Measurements from ENCODE around the gene LMO2.

The LMO2 gene

DNA sequence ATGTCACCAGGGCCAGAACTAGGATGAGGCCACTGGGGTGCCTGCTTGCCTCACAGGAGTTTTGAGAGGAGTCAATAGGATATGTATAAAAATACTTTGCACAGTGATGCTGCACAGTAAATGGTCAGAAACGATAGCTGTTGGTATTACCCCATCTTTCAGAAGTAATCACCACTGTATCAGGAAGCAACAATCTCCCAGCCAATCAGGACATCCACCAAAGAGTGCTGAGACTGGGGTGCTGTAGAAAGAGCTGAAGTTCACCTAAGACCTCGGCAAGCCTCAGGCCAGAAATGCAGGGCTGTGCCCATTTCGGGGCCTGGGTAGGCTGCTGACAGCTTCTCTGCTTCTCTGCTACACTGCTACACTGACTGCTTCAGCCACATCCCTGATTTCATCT is 17.4 kb downstream of the LMO2 start:
- no peaks in the 10 kb centered on the region for H3K4me1 ChIP-seq (ENCODE audit: insufficient read depth, poor library complexity, severe bottlenecking)
- TF ChIP-seq, protein P1, sequence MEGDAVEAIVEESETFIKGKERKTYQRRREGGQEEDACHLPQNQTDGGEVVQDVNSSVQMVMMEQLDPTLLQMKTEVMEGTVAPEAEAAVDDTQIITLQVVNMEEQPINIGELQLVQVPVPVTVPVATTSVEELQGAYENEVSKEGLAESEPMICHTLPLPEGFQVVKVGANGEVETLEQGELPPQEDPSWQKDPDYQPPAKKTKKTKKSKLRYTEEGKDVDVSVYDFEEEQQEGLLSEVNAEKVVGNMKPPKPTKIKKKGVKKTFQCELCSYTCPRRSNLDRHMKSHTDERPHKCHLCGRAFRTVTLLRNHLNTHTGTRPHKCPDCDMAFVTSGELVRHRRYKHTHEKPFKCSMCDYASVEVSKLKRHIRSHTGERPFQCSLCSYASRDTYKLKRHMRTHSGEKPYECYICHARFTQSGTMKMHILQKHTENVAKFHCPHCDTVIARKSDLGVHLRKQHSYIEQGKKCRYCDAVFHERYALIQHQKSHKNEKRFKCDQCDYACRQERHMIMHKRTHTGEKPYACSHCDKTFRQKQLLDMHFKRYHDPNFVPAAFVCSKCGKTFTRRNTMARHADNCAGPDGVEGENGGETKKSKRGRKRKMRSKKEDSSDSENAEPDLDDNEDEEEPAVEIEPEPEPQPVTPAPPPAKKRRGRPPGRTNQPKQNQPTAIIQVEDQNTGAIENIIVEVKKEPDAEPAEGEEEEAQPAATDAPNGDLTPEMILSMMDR (IDR thresholded peaks at IDR 0.05; ENCODE audit: poor library complexity, severe bottlenecking), result no peak
- H3K9me3 ChIP-seq (ENCODE audit: severe bottlenecking), result no peaks in the 10 kb centered on the region
- DNase-seq (ENCODE audit: low spot score) (no peak), ATAC-seq (ENCODE audit: low read depth) (no peak)
- H3K4me3 ChIP-seq (ENCODE audit: severe bottlenecking), result no peak overlapping the region
- H3K27ac ChIP-seq (ENCODE audit: poor library complexity, severe bottlenecking), result no peak overlapping the region
- H3K27me3 ChIP-seq (ENCODE audit: insufficient read depth, poor library complexity, severe bottlenecking), result peaks cover 9% of the 10 kb centered on the region
- no peaks in the 10 kb centered on the region for H3K36me3 ChIP-seq (ENCODE audit: low read depth)

DNA sequence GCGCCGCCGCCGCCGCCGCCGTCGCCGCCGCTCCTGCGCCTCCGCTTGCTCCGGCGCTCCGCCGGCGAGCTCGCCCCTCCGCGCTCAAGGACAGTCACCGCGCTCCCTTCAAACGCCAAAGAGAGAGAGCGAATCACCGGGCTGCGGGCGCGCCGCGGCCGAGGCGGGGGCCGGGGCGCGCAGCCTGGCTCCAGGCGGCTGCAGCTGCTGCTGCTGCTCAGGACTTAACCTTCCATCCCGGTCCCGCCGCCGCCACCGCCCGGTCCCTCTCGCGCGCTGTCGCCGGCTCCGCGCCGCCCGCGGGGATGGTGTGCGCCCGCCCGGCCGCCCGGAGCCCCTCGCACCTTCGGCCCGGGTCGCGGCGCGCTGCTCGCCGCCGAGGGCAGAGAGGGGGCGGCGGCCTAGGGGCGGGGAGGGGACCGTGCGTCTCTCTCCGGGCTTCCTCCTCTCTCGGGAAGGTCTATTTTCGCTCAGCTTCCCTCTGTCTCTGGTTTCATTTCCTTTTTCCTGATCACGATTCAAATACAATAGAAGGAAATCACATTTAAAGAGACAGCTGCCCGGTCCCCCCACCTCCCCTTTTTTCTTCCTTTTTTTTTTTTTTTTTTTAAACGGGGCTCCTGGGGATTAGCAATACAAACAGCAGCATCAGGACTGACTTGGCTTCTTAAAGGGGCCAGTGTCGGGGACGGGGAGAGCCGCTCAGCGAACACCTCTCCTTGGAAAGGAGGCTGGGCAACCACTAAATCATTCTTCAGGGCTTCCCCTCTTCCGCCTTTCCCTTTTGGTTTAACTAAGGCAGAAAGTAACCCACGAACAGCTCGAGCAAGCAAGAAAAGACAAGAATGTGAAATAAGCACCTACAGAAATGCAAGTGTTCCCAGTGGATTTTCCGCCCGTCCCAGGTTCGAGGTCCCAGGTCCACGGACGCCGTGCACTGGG is 22.1 kb downstream of the LMO2 start:
- Histone ChIP-seq H3K27me3 (ENCODE audit: insufficient read depth, poor library complexity, severe bottlenecking) (peaks cover 33% of the 10 kb centered on the region), H3K9me3 (ENCODE audit: severe bottlenecking) (no peaks in the 10 kb centered on the region), H3K36me3 (ENCODE audit: low read depth) (no peaks in the 10 kb centered on the region), H3K4me1 (ENCODE audit: insufficient read depth, poor library complexity, severe bottlenecking) (no peaks in the 10 kb centered on the region), H3K27ac (ENCODE audit: poor library complexity, severe bottlenecking) (no peak overlapping the region), H3K4me3 (ENCODE audit: severe bottlenecking) (peak overlapping the region; percentile 81)
- ATAC-seq (ENCODE audit: low read depth), result peak; percentile 63
- DNase-seq (ENCODE audit: low spot score), result no peak
- TF ChIP-seq, protein P1 (IDR thresholded peaks at IDR 0.05; ENCODE audit: poor library complexity, severe bottlenecking), result no peak

DNA sequence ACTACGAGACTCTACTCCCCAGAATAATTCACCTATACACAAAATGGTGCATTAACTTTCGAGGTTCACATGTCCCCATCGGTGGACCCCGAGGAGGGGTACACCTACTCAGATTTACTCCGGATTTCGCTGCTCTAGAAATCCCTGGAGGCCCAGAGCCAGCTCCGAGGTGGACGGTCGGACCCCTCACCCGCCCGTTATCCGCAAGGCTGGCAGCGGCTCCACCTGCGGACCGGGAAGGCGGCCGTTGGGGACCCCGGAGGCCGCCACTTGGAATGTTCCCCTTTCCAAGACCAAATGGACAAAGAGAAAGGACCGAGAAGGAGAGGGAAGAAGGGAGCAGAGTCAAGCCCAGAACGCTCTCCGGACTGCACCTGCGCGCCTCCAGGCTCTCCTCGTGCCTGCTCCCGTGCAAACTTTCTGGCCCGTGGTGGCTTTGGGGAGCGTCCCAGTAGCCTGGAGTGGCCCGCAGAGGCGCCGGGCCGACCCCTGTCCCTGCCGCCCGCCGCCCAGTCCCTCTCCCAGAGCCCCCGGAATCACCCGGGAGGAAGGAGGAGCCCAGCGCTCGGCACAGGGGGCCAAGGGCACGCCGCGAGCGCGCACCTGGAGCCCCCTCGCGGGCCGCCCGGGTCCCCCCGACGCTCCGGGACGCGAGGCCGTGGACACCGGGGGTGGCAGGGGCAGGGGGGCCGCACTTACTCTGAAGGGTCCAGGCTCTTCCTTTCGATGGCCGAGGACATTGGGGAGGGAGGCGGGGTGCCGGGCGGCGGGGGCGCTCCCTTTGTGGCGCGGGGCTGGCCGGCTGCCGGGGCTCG is 23.0 kb downstream of the LMO2 start:
- H3K4me3 ChIP-seq (ENCODE audit: severe bottlenecking), result peak overlapping the region; percentile 81
- no peak overlapping the region for H3K27ac ChIP-seq (ENCODE audit: poor library complexity, severe bottlenecking)
- peaks cover 33% of the 10 kb centered on the region for H3K27me3 ChIP-seq (ENCODE audit: insufficient read depth, poor library complexity, severe bottlenecking)

DNA sequence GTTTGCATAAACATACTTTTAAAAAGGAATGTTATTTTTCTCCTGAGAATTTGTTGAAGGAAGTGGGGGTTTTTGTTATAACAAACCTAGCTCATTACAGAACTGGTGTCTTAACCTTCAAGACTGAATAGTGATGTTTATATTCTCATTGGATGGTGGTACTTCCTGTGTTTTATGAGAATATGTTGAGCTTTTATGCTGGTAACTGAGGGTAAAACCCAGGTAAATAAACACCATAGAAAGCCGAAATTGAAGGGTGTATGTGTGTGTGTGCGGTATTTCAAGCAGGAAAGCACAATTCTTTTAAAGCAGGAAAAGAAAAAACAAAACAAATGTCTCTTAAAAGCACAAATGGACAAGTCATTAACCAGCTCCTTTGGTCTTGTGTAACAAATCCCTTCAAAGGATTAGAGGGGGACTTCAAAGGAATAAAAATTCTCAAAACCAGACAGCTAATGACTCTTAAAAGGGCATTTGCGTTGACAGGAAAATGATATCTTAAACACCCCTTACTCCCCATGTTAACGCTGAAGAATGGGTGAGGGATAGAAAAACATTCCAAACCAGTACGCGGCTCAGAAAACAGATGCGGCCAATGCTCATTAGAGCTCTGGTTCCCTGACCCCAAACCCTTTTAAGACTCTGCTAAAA is 23.8 kb downstream of the LMO2 start:
- Histone ChIP-seq H3K27ac (ENCODE audit: poor library complexity, severe bottlenecking) (no peak overlapping the region), H3K27me3 (ENCODE audit: insufficient read depth, poor library complexity, severe bottlenecking) (peaks cover 39% of the 10 kb centered on the region), H3K36me3 (ENCODE audit: low read depth) (no peaks in the 10 kb centered on the region), H3K9me3 (ENCODE audit: severe bottlenecking) (no peaks in the 10 kb centered on the region), H3K4me1 (ENCODE audit: insufficient read depth, poor library complexity, severe bottlenecking) (no peaks in the 10 kb centered on the region), H3K4me3 (ENCODE audit: severe bottlenecking) (no peak overlapping the region)
- ATAC-seq (ENCODE audit: low read depth) (no peak), DNase-seq (ENCODE audit: low spot score) (no peak)
- TF ChIP-seq, protein P1 (IDR thresholded peaks at IDR 0.05; ENCODE audit: poor library complexity, severe bottlenecking), result no peak

More for the DNA sequence above, 23.0 kb downstream of the LMO2 start:
- Histone ChIP-seq H3K9me3 (ENCODE audit: severe bottlenecking) (no peaks in the 10 kb centered on the region), H3K36me3 (ENCODE audit: low read depth) (no peaks in the 10 kb centered on the region), H3K4me1 (ENCODE audit: insufficient read depth, poor library complexity, severe bottlenecking) (no peaks in the 10 kb centered on the region)
- DNase-seq (ENCODE audit: low spot score) (no peak), ATAC-seq (ENCODE audit: low read depth) (peak; percentile 35; the same call in 2 of the 3 replicates)
- TF ChIP-seq, protein P1 (IDR thresholded peaks at IDR 0.05; ENCODE audit: poor library complexity, severe bottlenecking), result no peak
